ENCODE data around the gene VPS45. TPM values are rescaled to one million over a fixed set of nuclear protein-coding genes. Genes with fewer than 3 reads are reported as not detected.

VPS45 gene
- polyA plus RNA-seq, 1 donor (not counting 4 experiments of a cell fraction or from before 2014, with no cell fraction given) = 40.0 TPM

DNA sequence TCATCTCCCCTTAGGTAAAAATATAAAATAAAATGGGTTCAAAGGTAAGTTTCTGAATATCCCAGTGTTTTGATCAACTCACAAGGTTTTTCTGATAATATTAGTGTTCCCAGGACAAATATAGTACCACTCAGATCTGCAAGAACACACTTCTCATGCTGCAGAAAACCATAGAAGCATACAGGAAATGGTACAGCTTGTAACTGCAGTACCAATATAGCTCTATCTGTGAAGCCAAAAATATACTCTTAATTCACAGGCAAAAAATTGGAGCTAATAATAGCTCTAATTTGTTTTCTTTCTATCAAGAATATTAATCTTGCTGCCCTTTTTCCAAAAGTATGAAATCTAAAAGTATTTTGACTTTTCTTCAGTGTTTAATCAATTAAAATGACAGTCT, 13.2 kb downstream of the VPS45 start:
- Histone ChIP-seq H3K27ac (ENCODE audit: control insufficient read depth, insufficient read depth, low read length) (no peak overlapping the region), H3K36me3 (ENCODE audit: control insufficient read depth in 2 of 2, extremely low read depth in 1 of 2, insufficient read depth in 2 of 2, low read length in 2 of 2) (peaks cover 3 to 10% of the 10 kb centered on the region in 2 experiments), H2AFZ (ENCODE audit: control insufficient read depth, low read length) (no peak overlapping the region), H3K9me3 (ENCODE audit: control insufficient read depth, low read depth, low read length) (no peaks in the 10 kb centered on the region), H3K27me3 (ENCODE audit: control insufficient read depth, extremely low read depth, insufficient read depth, low read length) (no peaks in the 10 kb centered on the region), H3K9ac (ENCODE audit: control insufficient read depth, extremely low read depth, insufficient read depth, low read length) (no peak overlapping the region), H3K79me2 (ENCODE audit: control insufficient read depth, insufficient read depth, low read length) (no peaks in the 10 kb centered on the region), H4K20me1 (ENCODE audit: control insufficient read depth, extremely low read depth, insufficient read depth, low read length) (no peaks in the 10 kb centered on the region), H3K9me1 (ENCODE audit: control insufficient read depth, extremely low read depth, insufficient read depth, low read length) (no peaks in the 10 kb centered on the region), H3K4me3 (ENCODE audit: control insufficient read depth in 2 of 3, extremely low read depth in 1 of 3, insufficient read depth in 2 of 3, low read depth in 1 of 3, low read length in 3 of 3) (no peak overlapping the region), H3K4me2 (ENCODE audit: control insufficient read depth, extremely low read depth, insufficient read depth, low read depth, low read length) (no peak overlapping the region), H3K4me1 (ENCODE audit: control insufficient read depth, extremely low read depth, insufficient read depth, low read length) (no peaks in the 10 kb centered on the region)
- TF ChIP-seq CTCF (optimal IDR thresholded peaks at IDR 0.05 in 1 of 3, IDR thresholded peaks at IDR 0.05 in 1 of 3, conservative IDR thresholded peaks at IDR 0.05 in 1 of 3; ENCODE audit: extremely low read depth in 1 of 3, insufficient read depth in 2 of 3, low read length in 3 of 3) = no peak
- TF ChIP-seq EZH2 (IDR thresholded peaks at IDR 0.05; ENCODE audit: low read length) = no peak
- FAIRE-seq (no peak), DNase-seq (ENCODE audit: low read depth, low spot score) (no peak)
- dilution Hi-C loops (cut with MboI; ENCODE audit: extremely low pct_ligation_motif_present, low sequenced_read_pairs) = no loop called here

- TF ChIP-seq CTCF (optimal IDR thresholded peaks at IDR 0.05 in 1 of 3, IDR thresholded peaks at IDR 0.05 in 1 of 3, conservative IDR thresholded peaks at IDR 0.05 in 1 of 3; ENCODE audit: extremely low read depth in 1 of 3, insufficient read depth in 2 of 3, low read length in 3 of 3) (no peak), EZH2 (IDR thresholded peaks at IDR 0.05; ENCODE audit: low read length) (no peak)
- dilution Hi-C loops (cut with MboI; ENCODE audit: extremely low pct_ligation_motif_present, low sequenced_read_pairs) = no loop called here
Observed at GRCh38 chr1:150082494-150082893, 14.9 kb downstream of the VPS45 start.

More at GRCh38 chr1:150082494-150082893, 14.9 kb downstream of the VPS45 start:
- Histone ChIP-seq H3K9me3 (ENCODE audit: control insufficient read depth, low read depth, low read length) (no peaks in the 10 kb centered on the region), H3K79me2 (ENCODE audit: control insufficient read depth, insufficient read depth, low read length) (no peaks in the 10 kb centered on the region), H3K4me3 (ENCODE audit: control insufficient read depth in 2 of 3, extremely low read depth in 1 of 3, insufficient read depth in 2 of 3, low read depth in 1 of 3, low read length in 3 of 3) (no peak overlapping the region), H3K9ac (ENCODE audit: control insufficient read depth, extremely low read depth, insufficient read depth, low read length) (no peak overlapping the region), H3K4me1 (ENCODE audit: control insufficient read depth, extremely low read depth, insufficient read depth, low read length) (no peaks in the 10 kb centered on the region), H3K27ac (ENCODE audit: control insufficient read depth, insufficient read depth, low read length) (no peak overlapping the region), H3K27me3 (ENCODE audit: control insufficient read depth, extremely low read depth, insufficient read depth, low read length) (no peaks in the 10 kb centered on the region), H3K36me3 (ENCODE audit: control insufficient read depth in 2 of 2, extremely low read depth in 1 of 2, insufficient read depth in 2 of 2, low read length in 2 of 2) (peaks cover 3 to 7% of the 10 kb centered on the region in 2 experiments), H2AFZ (ENCODE audit: control insufficient read depth, low read length) (no peak overlapping the region), H3K9me1 (ENCODE audit: control insufficient read depth, extremely low read depth, insufficient read depth, low read length) (no peaks in the 10 kb centered on the region), H4K20me1 (ENCODE audit: control insufficient read depth, extremely low read depth, insufficient read depth, low read length) (no peaks in the 10 kb centered on the region), H3K4me2 (ENCODE audit: control insufficient read depth, extremely low read depth, insufficient read depth, low read depth, low read length) (no peak overlapping the region)
- DNase-seq (ENCODE audit: low read depth, low spot score) (no peak), FAIRE-seq (no peak)
